COLO668 (cell line): ENCODE measurements around the gene PDE4DIP.
"Not testable (repeated sequence)": the region's sequence is repeated elsewhere in the genome, so short reads cannot be mapped to it uniquely, and the experiment has no call there.

ENCODE experiments used
- DNase-seq: peaks from one replicate; lab custom pipeline; 2025; ENCODE audit not compliant: unreplicated experiment; lab: John Stamatoyannopoulos, UW

The PDE4DIP gene

GRCh38 chr1:148918836-148919447 lies 74.7 kb downstream of the PDE4DIP start:
- not testable (repeated sequence) for DNase-seq

DNA sequence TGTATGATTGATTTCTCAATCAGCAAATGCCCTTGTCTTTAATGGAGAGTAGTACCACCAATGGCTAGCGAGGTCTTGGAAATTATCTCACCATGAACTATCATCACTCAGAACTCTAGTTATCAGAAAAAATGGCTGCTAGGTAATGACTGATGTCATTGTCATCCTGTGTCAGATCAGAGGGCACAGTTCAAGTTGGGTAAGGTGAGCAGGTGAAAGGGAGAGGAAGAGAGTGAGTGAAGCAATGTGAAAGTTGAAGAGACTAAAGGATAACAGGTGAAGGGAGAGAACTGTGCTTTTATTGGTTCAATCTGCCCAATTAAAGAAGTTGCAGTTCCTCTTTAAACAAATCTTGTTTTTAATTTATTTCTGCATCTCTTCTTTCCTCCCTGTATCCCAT lies 76.8 kb downstream of the PDE4DIP start:
- DNase-seq = not testable (repeated sequence)

DNA sequence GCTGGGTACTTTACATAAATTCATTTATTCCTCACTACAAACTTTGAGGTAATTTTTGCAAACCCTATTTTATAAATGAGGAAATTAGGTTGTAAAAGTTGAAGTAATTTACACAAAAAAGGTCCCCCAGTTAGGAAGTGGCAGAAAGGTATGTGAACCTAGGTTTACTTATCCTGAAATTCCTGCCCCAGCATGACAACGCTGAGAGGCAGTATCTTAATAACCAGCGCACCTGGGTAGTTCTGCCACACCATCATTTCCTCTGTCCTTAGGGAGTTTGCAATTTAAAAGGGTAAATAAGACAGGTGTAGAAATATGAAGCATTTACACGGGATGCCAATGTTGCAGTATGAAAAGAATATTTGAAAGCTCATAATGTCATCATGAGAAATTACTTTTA lies 79.6 kb downstream of the PDE4DIP start:
- DNase-seq = not testable (repeated sequence)

DNA sequence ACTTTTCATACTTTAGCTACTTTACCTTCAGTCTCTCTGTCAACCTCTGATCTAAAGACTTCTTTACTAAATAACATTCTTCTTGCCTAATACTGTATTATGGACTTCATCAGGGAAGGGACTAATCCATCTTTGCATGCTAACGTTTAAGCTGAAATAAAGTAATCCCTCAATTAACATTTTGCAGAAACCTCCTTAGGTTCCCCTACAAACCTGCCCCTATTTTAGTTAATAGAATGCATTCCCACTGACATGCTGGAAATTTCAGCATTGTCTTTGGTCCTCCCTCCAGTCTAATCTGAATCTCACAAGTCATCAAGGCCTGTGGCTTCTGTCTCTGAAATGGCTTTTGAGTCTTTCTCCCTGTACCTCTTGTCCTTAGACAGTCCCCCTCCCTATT lies 83.4 kb downstream of the PDE4DIP start:
- DNase-seq = not testable (repeated sequence)

- not testable (repeated sequence) for DNase-seq
Measured at GRCh38 chr1:148929253-148929652, 85.0 kb downstream of the PDE4DIP start.

- not testable (repeated sequence) for DNase-seq
Measured at GRCh38 chr1:148935381-148936002, 91.3 kb downstream of the PDE4DIP start.

GRCh38 chr1:148942906-148943305 lies 98.7 kb downstream of the PDE4DIP start:
- DNase-seq = not testable (repeated sequence)

GRCh38 chr1:148945130-148945529 lies 100.9 kb downstream of the PDE4DIP start:
- not testable (repeated sequence) for DNase-seq

DNA sequence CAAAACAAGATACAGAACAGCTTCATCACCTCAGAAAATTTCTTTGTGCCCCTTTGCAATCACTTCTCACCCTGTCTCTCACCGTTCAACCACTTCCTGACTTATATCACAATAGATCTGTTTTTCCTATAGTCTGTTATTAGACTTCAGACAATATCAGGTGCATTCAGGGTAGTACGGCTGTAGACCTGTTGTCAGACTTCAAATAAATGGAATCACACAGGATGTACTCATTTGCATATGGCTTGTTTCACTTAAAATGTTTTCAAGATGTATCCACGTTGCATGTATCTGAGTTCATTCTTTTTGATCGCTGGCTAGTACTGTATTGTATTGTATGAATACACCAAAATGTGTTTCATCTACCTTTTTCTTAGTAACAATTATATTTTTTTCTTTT lies 104.5 kb downstream of the PDE4DIP start:
- not testable (repeated sequence) for DNase-seq

DNA sequence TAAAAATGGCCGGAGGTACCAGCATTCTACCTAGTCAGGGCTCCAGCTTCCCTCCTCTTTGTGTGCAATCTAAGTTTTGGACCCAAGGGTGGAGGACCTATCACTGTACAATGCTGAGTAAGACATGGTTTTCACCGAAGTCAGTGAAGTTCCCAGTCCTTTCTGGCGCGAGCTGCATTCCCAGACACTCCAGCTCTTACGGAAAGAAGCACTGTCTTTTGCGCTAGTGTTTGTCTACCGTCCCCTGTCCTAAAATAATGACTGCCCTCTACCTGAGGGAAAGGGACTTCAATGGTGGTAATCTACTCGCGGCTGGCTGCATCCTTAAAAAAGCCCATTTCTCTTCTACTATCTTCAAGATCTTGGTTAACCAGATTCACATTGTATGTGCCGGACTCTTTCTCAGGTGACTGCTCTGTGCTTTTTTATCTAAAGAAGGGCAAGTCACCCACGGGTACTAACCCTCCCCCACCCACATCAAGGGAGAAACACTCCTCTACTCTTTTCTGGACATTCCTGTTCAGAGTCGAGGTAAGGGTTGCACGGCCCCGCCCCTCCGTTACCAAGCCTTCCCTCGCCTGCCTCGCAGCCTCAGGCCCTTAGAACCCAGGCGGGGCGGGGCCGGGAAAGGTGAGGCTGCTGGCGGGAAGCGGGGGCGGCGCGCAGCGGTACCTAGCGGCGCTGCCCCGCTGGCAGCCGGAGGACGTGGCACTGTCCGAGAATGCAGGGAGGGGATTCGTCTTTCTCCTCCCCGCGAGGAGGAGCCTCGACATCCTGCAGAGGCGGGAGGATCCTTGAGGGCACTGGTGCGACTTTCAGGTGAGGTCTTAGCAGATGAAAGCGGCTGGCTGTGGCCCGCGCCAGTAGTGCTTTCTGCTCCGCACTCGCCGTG lies 107.4 kb downstream of the PDE4DIP start:
- DNase-seq = peak; percentile 78

DNA sequence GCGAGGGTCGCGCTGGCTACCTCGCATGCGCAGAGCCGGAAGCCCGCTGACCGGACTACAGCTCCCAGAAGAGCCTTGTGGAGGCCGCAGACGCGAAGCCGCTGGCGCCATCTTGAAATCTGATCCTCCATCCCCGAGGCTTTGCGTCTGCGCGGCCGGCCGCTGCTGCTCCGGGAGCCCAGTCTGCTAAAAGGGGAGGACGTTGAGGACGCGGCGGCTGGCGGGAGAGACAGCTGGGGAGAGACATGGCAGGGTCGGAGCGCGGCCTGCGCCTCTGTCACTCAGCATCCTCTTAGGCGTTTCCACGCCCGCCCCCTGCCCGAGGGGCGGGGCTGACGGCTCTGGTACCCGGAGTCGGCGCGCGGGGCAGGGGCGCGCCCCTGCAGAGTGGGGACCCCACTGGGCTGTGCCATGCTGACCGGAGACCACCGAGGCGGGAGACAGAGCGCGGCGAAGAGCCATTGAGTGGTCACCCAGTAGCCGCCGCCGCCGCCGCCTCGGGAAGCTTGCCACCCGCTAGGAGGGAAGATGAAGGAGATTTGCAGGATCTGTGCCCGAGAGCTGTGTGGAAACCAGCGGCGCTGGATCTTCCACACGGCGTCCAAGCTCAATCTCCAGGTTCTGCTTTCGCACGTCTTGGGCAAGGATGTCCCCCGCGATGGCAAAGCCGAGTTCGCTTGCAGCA lies 108.2 kb downstream of the PDE4DIP start:
- DNase-seq = not testable (repeated sequence)

GRCh38 chr1:148952938-148953616 lies 108.8 kb downstream of the PDE4DIP start:
- DNase-seq = peak; percentile 28

GRCh38 chr1:148953730-148954129 lies 109.5 kb downstream of the PDE4DIP start:
- DNase-seq = not testable (repeated sequence)

- DNase-seq = not testable (repeated sequence)
Measured at GRCh38 chr1:148958343-148958742, 114.1 kb downstream of the PDE4DIP start.

DNA sequence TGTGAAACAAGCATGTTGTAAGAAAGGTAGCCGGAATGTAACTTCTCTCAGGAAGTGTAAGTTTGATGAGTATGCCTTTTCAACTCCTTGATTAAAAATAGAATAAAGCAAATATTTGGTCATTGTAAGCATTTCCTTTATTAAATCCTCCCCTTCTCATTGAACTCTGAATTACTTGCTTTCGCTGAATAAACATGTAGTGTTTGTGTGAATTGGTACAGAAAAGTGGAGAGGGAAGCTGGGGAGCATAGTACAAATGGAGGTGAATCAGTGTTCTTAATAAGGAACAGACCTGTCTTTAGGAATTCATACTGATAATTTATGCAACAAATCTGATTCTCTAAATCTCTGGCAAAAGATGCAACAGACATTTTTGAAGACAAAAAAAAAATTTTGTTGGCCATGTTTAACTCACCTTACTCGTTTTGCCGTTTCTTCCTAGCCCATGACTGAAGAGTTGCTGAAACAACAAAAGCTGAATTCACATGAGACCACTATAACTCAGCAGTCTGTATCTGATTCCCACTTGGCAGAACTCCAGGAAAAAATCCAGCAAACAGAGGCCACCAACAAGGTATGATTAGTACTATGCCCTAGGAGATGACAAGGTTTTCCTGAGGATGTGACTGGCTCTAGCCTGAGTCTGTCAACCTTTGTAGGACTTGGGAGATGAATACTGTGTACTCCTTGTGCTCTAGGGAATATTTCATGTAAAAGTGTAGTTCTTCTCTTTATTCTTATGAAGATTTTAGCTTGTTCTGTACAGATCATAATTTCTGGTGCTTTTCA lies 116.2 kb downstream of the PDE4DIP start:
- not testable (repeated sequence) for DNase-seq

DNA sequence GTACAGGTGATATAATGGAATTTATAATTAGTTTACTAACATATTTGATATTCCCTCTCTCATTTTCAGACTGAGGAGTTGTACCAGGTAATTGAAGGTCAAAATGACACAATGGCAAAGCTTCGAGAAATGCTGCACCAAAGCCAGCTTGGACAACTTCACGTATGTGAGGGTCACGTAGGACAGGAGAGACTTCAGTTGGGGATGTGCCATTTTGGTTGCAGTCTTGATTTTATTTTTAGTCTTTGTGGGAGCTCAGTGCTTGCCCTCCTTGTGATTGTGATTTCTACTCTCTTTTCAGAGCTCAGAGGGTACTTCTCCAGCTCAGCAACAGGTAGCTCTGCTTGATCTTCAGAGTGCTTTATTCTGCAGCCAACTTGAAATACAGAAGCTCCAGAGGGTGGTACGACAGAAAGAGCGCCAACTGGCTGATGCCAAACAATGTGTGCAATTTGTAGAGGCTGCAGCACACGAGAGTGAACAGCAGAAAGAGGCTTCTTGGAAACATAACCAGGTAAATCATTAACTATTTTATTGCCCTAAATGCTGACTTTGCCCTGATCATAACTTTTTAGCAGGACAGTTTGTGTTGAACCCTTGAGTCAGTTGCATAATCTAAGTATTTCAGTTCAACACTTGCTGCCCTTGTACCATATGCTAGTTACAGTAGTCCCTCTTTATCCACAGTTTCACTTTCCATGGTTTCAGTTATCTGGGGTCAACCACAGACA lies 118.1 kb downstream of the PDE4DIP start:
- DNase-seq = not testable (repeated sequence)

GRCh38 chr1:148966084-148966483 lies 121.9 kb downstream of the PDE4DIP start:
- DNase-seq = not testable (repeated sequence)

GRCh38 chr1:148967580-148967979 lies 123.4 kb downstream of the PDE4DIP start:
- DNase-seq = not testable (repeated sequence)

GRCh38 chr1:148968682-148969081 lies 124.5 kb downstream of the PDE4DIP start:
- DNase-seq = not testable (repeated sequence)
